Hepatocyte (in vitro differentiated cells): ENCODE results near the gene ANGPTL1.

ENCODE experiments used
- CTCF ChIP-seq: fragments of 200-600 bp; sonication (generic); IDR thresholded peaks from 2 replicates; pipeline ENCODE4 v1.5.1; 2016; ENCODE audit warnings: antibody characterized with exemption, mild to moderate bottlenecking; ENCODE audit not compliant: poor library complexity
- EZH2 ChIP-seq: fragments of 200-600 bp; sonication (generic); IDR thresholded peaks from 2 replicates; pipeline ENCODE4 v1.6.1; 2016; ENCODE audit warnings: antibody characterized with exemption, mild to moderate bottlenecking, borderline replicate concordance
- EZH2phosphoT487 ChIP-seq: fragments of 200-600 bp; sonication (generic); IDR thresholded peaks from one replicate; pipeline ENCODE4 v1.6.1; 2018; ENCODE audit warnings: antibody characterized with exemption, mild to moderate bottlenecking, low read depth, moderate library complexity; ENCODE audit not compliant: unreplicated experiment, severe bottlenecking

DNA sequence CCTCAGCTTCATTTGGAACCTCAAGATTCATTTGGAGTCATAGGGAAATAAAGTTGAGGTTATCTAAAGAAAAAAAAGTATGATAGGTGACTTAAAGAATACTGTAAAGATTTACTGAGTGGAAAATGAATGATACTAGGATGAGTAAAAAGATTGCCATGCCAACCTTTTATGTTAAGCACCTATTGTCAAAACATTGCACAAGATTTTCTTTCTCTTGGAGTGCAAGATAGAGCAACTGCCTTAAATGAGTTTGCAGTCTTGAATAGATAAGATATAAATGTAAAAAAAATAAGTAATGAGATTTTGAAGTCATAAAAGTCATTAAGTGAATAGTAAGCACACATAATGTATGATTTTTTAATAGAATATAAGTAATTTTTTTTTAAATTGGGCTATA lies 5.1 kb upstream of the ANGPTL1 start:
- TF ChIP-seq EZH2phosphoT487 (no peak), CTCF (no peak), EZH2 (no peak)
